ENCODE results near the gene PRLR.

- TF ChIP-seq CTCF (conservative IDR thresholded peaks at IDR 0.05), result no peak
- no peak for TF ChIP-seq ZFX (IDR thresholded peaks at IDR 0.05)
Measured at GRCh38 chr5:35083150-35083549, 147.1 kb downstream of the PRLR start.

All from C4-2B (cell line).